Measurements from ENCODE around the gene PHLDA2. TPM values are rescaled to one million over a fixed set of nuclear protein-coding genes. Genes with fewer than 3 reads are reported as not detected.

PHLDA2 gene
- polyA plus RNA-seq (2012; ENCODE audit: low read depth, missing spikeins) = 0.42 TPM

- no peak for TF ChIP-seq POU2F2 (IDR thresholded peaks at IDR 0.05; ENCODE audit: low read depth, low read length)
- TF ChIP-seq POLR2AphosphoS5 (IDR thresholded peaks at IDR 0.05; ENCODE audit: low read depth, low read length) = no peak
- TF ChIP-seq SPI1 (IDR thresholded peaks at IDR 0.05; ENCODE audit: low read depth, low read length) = no peak
- TF ChIP-seq PAX5 (IDR thresholded peaks at IDR 0.05; ENCODE audit: insufficient read depth, low read length, severe bottlenecking) = no peak
- TF ChIP-seq TAF1 (IDR thresholded peaks at IDR 0.05; ENCODE audit: low read depth, low read length) = no peak
- no peak for TF ChIP-seq POLR2A (IDR thresholded peaks at IDR 0.05; ENCODE audit: low read depth, low read length)
- peak; percentile 74 for FAIRE-seq
- DNase-seq (ENCODE audit: insufficient read length, low spot score) = no peak
Measured at GRCh38 chr11:2928605-2929530, at the start of gene PHLDA2. PHLDA2 (minus strand) TSS chr11:2929420; CDS start chr11:2929364, 56 bp downstream.

- no peak for DNase-seq (ENCODE audit: insufficient read length, low spot score)
- FAIRE-seq = peak; percentile 35
- TF ChIP-seq POU2F2 (IDR thresholded peaks at IDR 0.05; ENCODE audit: low read depth, low read length) (no peak), SPI1 (IDR thresholded peaks at IDR 0.05; ENCODE audit: low read depth, low read length) (no peak), POLR2A (IDR thresholded peaks at IDR 0.05; ENCODE audit: low read depth, low read length) (no peak), TAF1 (IDR thresholded peaks at IDR 0.05; ENCODE audit: low read depth, low read length) (no peak), POLR2AphosphoS5 (IDR thresholded peaks at IDR 0.05; ENCODE audit: low read depth, low read length) (no peak), PAX5 (IDR thresholded peaks at IDR 0.05; ENCODE audit: insufficient read depth, low read length, severe bottlenecking) (no peak)
Measured at GRCh38 chr11:2977113-2977512, 47.9 kb upstream of the PHLDA2 start.

- FAIRE-seq (no peak), DNase-seq (ENCODE audit: insufficient read length, low spot score) (no peak)
Measured at GRCh38 chr11:2976294-2977063, 47.3 kb upstream of the PHLDA2 start.

GRCh38 chr11:2975594-2975993 lies 46.4 kb upstream of the PHLDA2 start:
- no peak for DNase-seq (ENCODE audit: insufficient read length, low spot score)
- no peak for TF ChIP-seq POU2F2 (IDR thresholded peaks at IDR 0.05; ENCODE audit: low read depth, low read length)
- TF ChIP-seq SPI1 (IDR thresholded peaks at IDR 0.05; ENCODE audit: low read depth, low read length) = no peak
- no peak for TF ChIP-seq PAX5 (IDR thresholded peaks at IDR 0.05; ENCODE audit: insufficient read depth, low read length, severe bottlenecking)
- TF ChIP-seq POLR2AphosphoS5 (IDR thresholded peaks at IDR 0.05; ENCODE audit: low read depth, low read length) = no peak
- TF ChIP-seq TAF1 (IDR thresholded peaks at IDR 0.05; ENCODE audit: low read depth, low read length) = no peak
- no peak for TF ChIP-seq POLR2A (IDR thresholded peaks at IDR 0.05; ENCODE audit: low read depth, low read length)
- FAIRE-seq = no peak

More at GRCh38 chr11:2976294-2977063, 47.3 kb upstream of the PHLDA2 start:
- TF ChIP-seq SPI1 (IDR thresholded peaks at IDR 0.05; ENCODE audit: low read depth, low read length) (peak; percentile 26; the same call in 1 of the 2 replicates), POLR2AphosphoS5 (IDR thresholded peaks at IDR 0.05; ENCODE audit: low read depth, low read length) (peak; percentile 40; the same call in 1 of the 2 replicates), PAX5 (IDR thresholded peaks at IDR 0.05; ENCODE audit: insufficient read depth, low read length, severe bottlenecking) (no peak)

GRCh38 chr11:2974272-2974671 lies 45.1 kb upstream of the PHLDA2 start:
- FAIRE-seq (no peak), DNase-seq (ENCODE audit: insufficient read length, low spot score) (no peak)
- TF ChIP-seq PAX5 (IDR thresholded peaks at IDR 0.05; ENCODE audit: insufficient read depth, low read length, severe bottlenecking) = no peak
- TF ChIP-seq POU2F2 (IDR thresholded peaks at IDR 0.05; ENCODE audit: low read depth, low read length) = no peak
- TF ChIP-seq SPI1 (IDR thresholded peaks at IDR 0.05; ENCODE audit: low read depth, low read length) = no peak
- TF ChIP-seq POLR2A (IDR thresholded peaks at IDR 0.05; ENCODE audit: low read depth, low read length) = no peak
- no peak for TF ChIP-seq POLR2AphosphoS5 (IDR thresholded peaks at IDR 0.05; ENCODE audit: low read depth, low read length)
- TF ChIP-seq TAF1 (IDR thresholded peaks at IDR 0.05; ENCODE audit: low read depth, low read length) = no peak

- DNase-seq (ENCODE audit: insufficient read length, low spot score) (no peak), FAIRE-seq (no peak)
- TF ChIP-seq TAF1 (IDR thresholded peaks at IDR 0.05; ENCODE audit: low read depth, low read length) (no peak), SPI1 (IDR thresholded peaks at IDR 0.05; ENCODE audit: low read depth, low read length) (no peak), PAX5 (IDR thresholded peaks at IDR 0.05; ENCODE audit: insufficient read depth, low read length, severe bottlenecking) (no peak), POLR2AphosphoS5 (IDR thresholded peaks at IDR 0.05; ENCODE audit: low read depth, low read length) (no peak), POU2F2 (IDR thresholded peaks at IDR 0.05; ENCODE audit: low read depth, low read length) (no peak), POLR2A (IDR thresholded peaks at IDR 0.05; ENCODE audit: low read depth, low read length) (no peak)
Measured at GRCh38 chr11:2968341-2968900, 39.2 kb upstream of the PHLDA2 start.

GRCh38 chr11:2964782-2965181 lies 35.6 kb upstream of the PHLDA2 start:
- no peak for DNase-seq (ENCODE audit: insufficient read length, low spot score)
- TF ChIP-seq TAF1 (IDR thresholded peaks at IDR 0.05; ENCODE audit: low read depth, low read length) = no peak
- no peak for TF ChIP-seq POU2F2 (IDR thresholded peaks at IDR 0.05; ENCODE audit: low read depth, low read length)
- FAIRE-seq = no peak

- TF ChIP-seq POLR2AphosphoS5 (IDR thresholded peaks at IDR 0.05; ENCODE audit: low read depth, low read length) (no peak), PAX5 (IDR thresholded peaks at IDR 0.05; ENCODE audit: insufficient read depth, low read length, severe bottlenecking) (no peak), SPI1 (IDR thresholded peaks at IDR 0.05; ENCODE audit: low read depth, low read length) (no peak), POU2F2 (IDR thresholded peaks at IDR 0.05; ENCODE audit: low read depth, low read length) (no peak), POLR2A (IDR thresholded peaks at IDR 0.05; ENCODE audit: low read depth, low read length) (no peak), TAF1 (IDR thresholded peaks at IDR 0.05; ENCODE audit: low read depth, low read length) (no peak)
- FAIRE-seq (no peak), DNase-seq (ENCODE audit: insufficient read length, low spot score) (no peak)
Measured at GRCh38 chr11:2963761-2964160, 34.5 kb upstream of the PHLDA2 start.

Measured in GM12891 (cell line).